HS-5 (cell line): ENCODE results near the gene DHX36.

Experiments used
- DNase-seq: peaks from one replicate; pipeline ENCODE4 v3.0.0-alpha.2; 2012; ENCODE audit warnings: low read depth

DHX36 gene

GRCh38 chr3:154323891-154324738, at the start of gene DHX36:
DHX36 (minus strand) TSS chr3:154324487; CDS start chr3:154324416, 71 bp downstream.
- DNase-seq: peak; percentile 54

- DNase-seq: no peak
Observed at GRCh38 chr3:154367221-154367620, 42.9 kb upstream of the DHX36 start.

- no peak for DNase-seq
Observed at GRCh38 chr3:154364849-154365248, 40.6 kb upstream of the DHX36 start.

GRCh38 chr3:154361099-154361498, 36.8 kb upstream of the DHX36 start:
- no peak for DNase-seq

GRCh38 chr3:154356009-154356408, 31.7 kb upstream of the DHX36 start:
- DNase-seq: no peak

- no peak for DNase-seq
Observed at GRCh38 chr3:154349223-154349622, 24.9 kb upstream of the DHX36 start.

GRCh38 chr3:154345422-154346122, 21.3 kb upstream of the DHX36 start:
- no peak for DNase-seq

GRCh38 chr3:154338570-154338969, 14.3 kb upstream of the DHX36 start:
- DNase-seq: no peak

GRCh38 chr3:154338008-154338407, 13.7 kb upstream of the DHX36 start:
- no peak for DNase-seq

GRCh38 chr3:154334973-154335420, 10.7 kb upstream of the DHX36 start:
- peak; percentile 28 for DNase-seq

- no peak for DNase-seq
Observed at GRCh38 chr3:154327871-154328270, 3.6 kb upstream of the DHX36 start.

- no peak for DNase-seq
Observed at GRCh38 chr3:154324919-154325318, 632 bp upstream of the DHX36 start.

- no peak for DNase-seq
Observed at GRCh38 chr3:154316974-154317767, 7.1 kb downstream of the DHX36 start.

GRCh38 chr3:154314152-154314551, 10.1 kb downstream of the DHX36 start:
- DNase-seq: no peak

GRCh38 chr3:154310840-154311239, 13.4 kb downstream of the DHX36 start:
- no peak for DNase-seq

- no peak for DNase-seq
Observed at GRCh38 chr3:154307363-154307762, 16.9 kb downstream of the DHX36 start.

- DNase-seq: no peak
Observed at GRCh38 chr3:154304936-154305335, 19.4 kb downstream of the DHX36 start.

GRCh38 chr3:154304116-154304786, 20.0 kb downstream of the DHX36 start:
- DNase-seq: no peak

GRCh38 chr3:154301561-154301960, 22.7 kb downstream of the DHX36 start:
- DNase-seq: no peak

GRCh38 chr3:154294016-154294415, 30.3 kb downstream of the DHX36 start:
- no peak for DNase-seq

- no peak for DNase-seq
Observed at GRCh38 chr3:154290187-154290586, 34.1 kb downstream of the DHX36 start.

- no peak for DNase-seq
Observed at GRCh38 chr3:154285221-154285620, 39.1 kb downstream of the DHX36 start.
